NCI-H128 (cell line): Measurements from ENCODE around the gene SLC6A6.

ENCODE experiments used
- DNase-seq: peaks from one replicate; lab custom pipeline; 2025; ENCODE audit not compliant: unreplicated experiment; lab: John Stamatoyannopoulos, UW

Gene SLC6A6

GRCh38 chr3:14518432-14518802 is 116.0 kb downstream of the SLC6A6 start:
- no peak for DNase-seq

- DNase-seq, result no peak
Measured at GRCh38 chr3:14518893-14519292, 116.5 kb downstream of the SLC6A6 start.

- no peak for DNase-seq
Measured at GRCh38 chr3:14519406-14519805, 117.0 kb downstream of the SLC6A6 start.

- DNase-seq, result no peak
Measured at GRCh38 chr3:14520149-14520548, 117.7 kb downstream of the SLC6A6 start.

- no peak for DNase-seq
Measured at GRCh38 chr3:14520967-14521366, 118.6 kb downstream of the SLC6A6 start.

DNA sequence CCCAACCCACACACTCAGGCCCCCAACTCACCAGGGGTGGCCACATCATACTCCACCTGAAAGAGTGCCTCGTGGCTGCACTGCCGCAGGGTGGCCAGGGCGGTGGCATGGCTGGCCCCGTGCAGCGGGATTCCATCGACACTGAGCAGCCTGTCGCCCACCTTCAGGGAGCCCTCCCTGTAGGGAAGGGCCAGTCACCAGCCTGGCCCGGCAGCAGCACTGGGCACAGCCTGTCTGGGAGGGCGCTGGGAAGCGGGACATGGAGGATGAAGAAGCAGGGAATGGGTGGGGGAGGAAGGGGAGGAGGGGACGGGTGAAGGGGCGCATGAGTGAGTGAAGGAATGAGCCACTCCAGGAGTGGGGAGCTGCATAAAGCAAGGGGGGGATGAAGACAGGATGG is 119.2 kb downstream of the SLC6A6 start:
- no peak for DNase-seq

DNA sequence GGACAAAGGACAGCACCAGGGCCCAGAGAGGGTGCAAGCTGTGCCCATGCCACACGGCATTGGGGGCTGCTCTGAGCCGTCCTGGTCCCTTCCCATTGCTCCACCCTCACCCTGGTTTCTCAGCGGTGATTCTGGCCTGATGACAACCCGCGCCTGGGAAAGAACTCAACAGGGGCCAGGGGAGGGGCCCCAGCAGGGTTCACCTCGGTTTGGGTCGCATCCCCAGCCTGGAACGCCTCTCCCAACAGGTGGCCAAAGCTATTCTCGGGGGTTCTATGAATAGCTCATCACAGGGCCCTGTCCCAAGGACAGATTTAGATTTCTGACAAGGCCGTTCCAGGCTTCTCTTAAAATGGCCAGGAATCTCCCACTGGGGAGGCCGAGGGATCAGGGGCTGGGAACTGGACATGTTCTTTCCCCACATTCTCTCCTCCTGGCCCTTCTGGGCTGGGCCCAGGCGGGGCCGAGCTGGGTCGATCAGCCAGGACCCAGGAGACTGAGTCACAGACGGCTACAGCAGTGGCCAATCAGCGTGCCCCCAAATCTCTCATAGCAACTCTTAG is 119.8 kb downstream of the SLC6A6 start:
- no peak for DNase-seq

GRCh38 chr3:14522768-14523167 is 120.4 kb downstream of the SLC6A6 start:
- no peak for DNase-seq

GRCh38 chr3:14523792-14524191 is 121.4 kb downstream of the SLC6A6 start:
- no peak for DNase-seq

DNA sequence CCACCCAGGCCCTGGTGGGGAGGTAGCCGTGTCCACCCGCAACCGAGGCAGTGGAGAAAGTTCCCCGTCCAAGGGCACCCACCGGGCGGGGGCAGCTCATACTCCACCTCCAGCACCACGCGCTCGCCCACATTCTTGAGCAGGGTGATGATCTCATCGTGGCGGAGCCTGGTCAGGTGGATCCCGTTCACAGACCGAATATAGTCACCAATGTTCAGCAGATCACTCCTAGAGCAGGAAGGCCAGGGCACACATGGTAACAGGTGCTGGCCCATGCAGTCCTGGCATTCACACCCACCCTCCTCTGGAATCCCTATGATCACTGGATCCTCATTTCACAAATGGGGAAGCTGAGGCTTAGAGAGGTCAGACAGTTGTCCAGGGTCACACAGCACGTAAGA is 121.9 kb downstream of the SLC6A6 start:
- DNase-seq, result no peak

- no peak for DNase-seq
Measured at GRCh38 chr3:14524920-14525660, 122.7 kb downstream of the SLC6A6 start.

- no peak for DNase-seq
Measured at GRCh38 chr3:14525685-14526631, 123.6 kb downstream of the SLC6A6 start.

GRCh38 chr3:14528081-14528480 is 125.7 kb downstream of the SLC6A6 start:
- no peak for DNase-seq

DNA sequence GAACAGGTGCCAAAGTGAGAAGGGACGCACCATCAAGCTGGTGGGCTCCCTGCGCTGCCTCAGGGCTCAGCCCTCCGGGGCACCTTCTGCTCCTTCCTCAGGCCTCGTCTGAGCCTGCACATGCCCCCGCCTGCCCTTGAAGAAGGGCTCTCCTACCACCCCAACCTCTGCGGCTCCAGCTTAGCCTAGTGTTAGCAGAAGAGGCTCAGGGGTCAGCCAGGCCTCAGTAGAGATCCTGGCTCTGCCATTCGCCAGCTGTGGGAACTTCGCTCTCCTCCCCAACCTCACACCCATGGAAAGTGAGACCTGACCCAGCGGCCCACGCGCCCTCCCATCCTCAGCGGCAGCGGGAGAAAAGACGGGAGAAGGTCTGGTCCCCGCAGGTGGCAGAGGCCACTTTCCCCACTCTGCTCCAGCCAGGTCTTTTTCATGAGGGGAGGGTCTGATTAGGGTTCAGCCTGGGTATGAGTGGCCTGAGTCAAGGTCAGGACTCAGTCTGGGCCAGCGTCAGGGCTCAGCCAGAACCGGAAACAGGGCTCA is 129.5 kb downstream of the SLC6A6 start:
- no peak for DNase-seq

- no peak for DNase-seq
Measured at GRCh38 chr3:14532691-14533456, 130.5 kb downstream of the SLC6A6 start.

DNA sequence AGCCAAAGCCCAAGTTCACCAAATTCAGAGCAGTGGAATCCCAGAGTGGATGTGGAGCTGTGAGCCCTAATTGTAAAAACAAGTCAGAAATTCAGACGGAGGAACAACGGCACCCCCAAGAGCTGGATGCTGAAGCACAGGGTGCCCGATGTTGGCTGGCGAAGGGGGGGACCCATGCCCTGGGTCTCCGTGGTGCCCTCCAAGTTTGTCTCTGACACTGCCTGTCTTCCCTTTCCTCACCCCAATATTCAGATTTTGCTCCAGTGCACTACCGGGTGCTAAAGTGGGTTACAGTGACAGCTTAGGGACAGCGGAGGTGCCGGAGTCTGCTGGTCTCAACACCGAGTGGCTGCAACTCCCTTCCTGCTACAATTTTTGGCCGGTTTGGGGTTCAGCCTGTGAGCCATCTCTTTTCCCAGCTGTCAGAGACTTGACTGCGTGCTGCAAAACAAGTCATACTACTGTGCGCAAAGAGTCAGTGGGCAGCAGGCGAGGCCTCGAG is 131.1 kb downstream of the SLC6A6 start:
- no peak for DNase-seq

DNA sequence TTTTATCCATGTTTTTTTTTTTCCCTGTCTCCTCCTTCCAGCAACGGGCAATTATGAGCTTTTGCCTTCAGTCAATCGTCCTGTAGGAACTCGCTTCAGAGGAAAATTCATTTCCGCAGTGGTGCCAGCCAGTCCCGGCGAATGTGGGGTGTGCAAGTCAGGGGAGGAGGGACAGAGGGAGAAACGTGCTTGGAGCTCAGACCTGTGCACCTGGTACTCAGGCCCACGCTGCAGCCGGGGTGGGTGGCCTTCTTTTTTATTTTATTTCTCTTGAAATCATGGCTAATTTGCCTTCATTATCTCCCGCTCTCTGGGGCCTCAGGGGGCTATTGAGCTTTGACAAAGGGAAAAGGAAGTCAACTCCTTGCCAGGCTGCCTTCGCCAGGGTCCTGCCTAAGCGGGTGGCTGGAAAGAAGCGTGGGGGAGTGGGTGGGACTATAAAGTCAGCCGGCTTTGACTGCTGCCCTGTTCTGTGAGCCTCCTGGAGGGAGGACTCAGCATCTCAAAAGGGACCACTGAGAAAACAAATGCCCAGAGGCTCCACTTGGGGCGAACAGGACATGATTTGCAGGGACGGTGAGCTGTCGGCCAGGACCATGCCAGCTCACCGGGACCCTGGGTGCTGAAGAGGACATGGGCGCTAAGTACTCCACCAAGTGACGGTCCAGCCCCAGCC is 132.2 kb downstream of the SLC6A6 start:
- DNase-seq, result no peak

DNA sequence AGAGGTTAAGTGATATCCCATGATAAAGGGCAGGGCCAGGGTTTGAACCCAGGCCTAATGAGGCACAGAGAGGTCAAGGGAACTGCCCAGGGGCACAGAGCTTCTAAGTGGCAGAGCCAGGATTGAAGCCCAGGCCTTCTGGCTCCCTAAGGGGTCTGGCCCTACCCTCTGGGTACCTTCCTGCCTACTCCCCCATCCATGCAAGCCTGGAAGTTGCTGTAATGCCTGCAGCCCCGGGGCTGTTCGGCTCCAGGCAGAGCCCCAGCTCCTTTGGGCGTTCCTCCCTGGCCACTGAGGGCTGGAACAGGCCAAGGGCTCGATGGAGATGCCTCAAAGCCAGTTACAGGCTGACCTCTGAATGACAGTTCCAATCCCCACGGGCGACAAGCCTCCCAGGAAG is 133.2 kb downstream of the SLC6A6 start:
- DNase-seq, result no peak

DNA sequence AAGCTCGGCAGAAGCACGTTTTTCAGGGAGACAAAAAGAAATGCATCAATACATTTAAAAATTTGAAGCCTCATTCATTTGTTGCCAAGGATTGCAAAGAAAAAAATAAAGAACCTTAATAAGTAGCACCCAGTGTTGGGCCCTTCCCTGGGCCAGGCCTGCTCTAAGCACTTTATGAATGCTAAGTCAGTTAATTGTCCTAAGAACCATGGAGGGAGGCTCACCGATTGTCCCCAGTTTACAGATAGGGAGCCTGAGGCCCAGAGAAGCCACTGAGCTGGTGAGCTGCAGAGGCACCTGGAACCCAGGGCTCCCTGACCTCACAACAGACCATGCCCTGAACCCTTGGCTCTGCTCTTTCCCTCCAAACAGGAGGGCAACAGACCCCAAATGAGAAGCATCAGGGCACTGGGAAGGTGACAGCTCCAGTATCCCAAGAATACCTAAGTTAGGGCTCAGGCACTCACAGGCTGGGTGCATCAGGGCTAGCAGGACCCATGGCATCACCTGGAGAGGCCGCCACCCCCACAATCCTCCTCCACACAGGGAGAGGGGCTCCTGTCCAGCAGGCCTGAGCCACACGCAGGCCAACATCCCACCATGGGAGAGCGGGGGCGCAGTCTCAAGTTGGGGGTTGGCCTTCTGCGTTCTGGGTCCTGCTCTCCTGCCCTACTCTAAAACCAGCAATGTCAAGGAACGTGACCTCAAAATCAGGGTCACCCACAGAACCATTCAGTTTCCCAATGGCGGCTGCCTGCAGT is 133.8 kb downstream of the SLC6A6 start:
- no peak for DNase-seq
